NOMO-1 treated with DMSO at 0.1 percent for 48 hours (cell line): ENCODE results near the gene CCDC152.
"Not testable (repeated sequence)": the region's sequence is repeated elsewhere in the genome, so short reads cannot be mapped to it uniquely, and the experiment has no call there.

Experiments used
- DNase-seq: peaks from one replicate; lab custom pipeline; 2025; ENCODE audit not compliant: unreplicated experiment; lab: John Stamatoyannopoulos, UW

Gene CCDC152

GRCh38 chr5:42756606-42757601 lies at the start of gene CCDC152:
TSS of gene CCDC152 (plus strand) at chr5:42756818. CDS start at chr5:42759122, 2,304 bp downstream.
- DNase-seq, result peak; percentile 88

- DNase-seq, result peak; percentile 98
Measured at GRCh38 chr5:42715785-42716184, 40.8 kb upstream of the CCDC152 start.

GRCh38 chr5:42718591-42718990 lies 38.0 kb upstream of the CCDC152 start:
- DNase-seq, result peak; percentile 88

GRCh38 chr5:42719034-42719433 lies 37.6 kb upstream of the CCDC152 start:
- no peak for DNase-seq

- DNase-seq, result peak; percentile 83
Measured at GRCh38 chr5:42720251-42720650, 36.4 kb upstream of the CCDC152 start.

- peak; percentile 74 for DNase-seq
Measured at GRCh38 chr5:42721484-42721883, 35.1 kb upstream of the CCDC152 start.

GRCh38 chr5:42734531-42735058 lies 22.0 kb upstream of the CCDC152 start:
- DNase-seq, result not testable (repeated sequence)

- no peak for DNase-seq
Measured at GRCh38 chr5:42740920-42741319, 15.7 kb upstream of the CCDC152 start.

- DNase-seq, result no peak
Measured at GRCh38 chr5:42745426-42745825, 11.2 kb upstream of the CCDC152 start.

GRCh38 chr5:42745856-42746255 lies 10.8 kb upstream of the CCDC152 start:
- DNase-seq, result no peak

GRCh38 chr5:42749020-42749419 lies 7.6 kb upstream of the CCDC152 start:
- no peak for DNase-seq

GRCh38 chr5:42750507-42750906 lies 6.1 kb upstream of the CCDC152 start:
- no peak for DNase-seq

- no peak for DNase-seq
Measured at GRCh38 chr5:42751044-42751443, 5.6 kb upstream of the CCDC152 start.

- DNase-seq, result no peak
Measured at GRCh38 chr5:42753099-42753498, 3.5 kb upstream of the CCDC152 start.

- DNase-seq, result no peak
Measured at GRCh38 chr5:42759456-42759855, 2.8 kb downstream of the CCDC152 start.

GRCh38 chr5:42760426-42760825 lies 3.8 kb downstream of the CCDC152 start:
- DNase-seq, result peak; percentile 95

GRCh38 chr5:42761791-42762190 lies 5.2 kb downstream of the CCDC152 start:
- peak; percentile 33 for DNase-seq

- peak; percentile 77 for DNase-seq
Measured at GRCh38 chr5:42767491-42768105, 11.0 kb downstream of the CCDC152 start.

- no peak for DNase-seq
Measured at GRCh38 chr5:42768106-42768504, 11.5 kb downstream of the CCDC152 start.

GRCh38 chr5:42770003-42770402 lies 13.4 kb downstream of the CCDC152 start:
- no peak for DNase-seq

GRCh38 chr5:42772265-42772993 lies 15.8 kb downstream of the CCDC152 start:
- no peak for DNase-seq
